Measurements from ENCODE around the gene NHSL1.

Gene NHSL1

DNA sequence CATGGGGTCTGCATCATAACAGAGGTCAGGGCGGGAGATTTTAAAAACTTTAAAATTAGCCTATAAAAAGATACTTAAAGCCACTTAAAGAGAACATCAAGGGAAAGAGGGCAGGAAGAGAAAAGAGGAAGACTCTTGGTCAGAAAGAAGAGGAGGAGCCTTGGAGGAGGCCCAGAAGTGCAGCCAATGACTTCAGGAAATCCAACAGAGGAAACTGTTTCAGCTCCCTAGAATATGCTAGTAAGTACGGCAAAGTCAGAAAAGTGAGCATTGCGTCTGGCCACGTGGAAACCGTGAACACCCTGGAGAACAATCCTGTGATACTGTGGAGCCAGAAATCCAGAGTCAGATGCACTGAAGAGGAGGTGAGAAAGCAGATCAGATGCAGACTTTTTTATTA lies 22.5 kb upstream of the NHSL1 start:
- no peak for FAIRE-seq

DNA sequence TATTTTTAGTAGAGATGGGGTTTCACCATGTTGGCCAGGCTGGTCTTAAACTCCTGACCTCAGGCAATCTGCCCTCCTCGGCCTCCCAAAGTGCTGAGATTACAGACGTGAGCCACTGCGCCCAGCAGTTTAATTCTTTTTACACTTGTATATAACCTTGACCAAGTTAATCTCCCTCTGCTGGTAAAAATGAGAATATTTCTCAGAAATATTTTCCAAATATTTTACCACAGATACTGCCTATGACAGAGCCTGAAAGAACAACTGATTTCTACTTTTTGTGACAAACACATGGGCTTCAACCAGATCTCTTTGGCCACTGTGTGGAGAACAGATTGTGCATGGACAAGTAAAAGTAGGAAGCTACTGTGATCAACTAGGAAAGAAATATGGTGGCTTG lies 21.2 kb upstream of the NHSL1 start:
- FAIRE-seq: no peak

DNA sequence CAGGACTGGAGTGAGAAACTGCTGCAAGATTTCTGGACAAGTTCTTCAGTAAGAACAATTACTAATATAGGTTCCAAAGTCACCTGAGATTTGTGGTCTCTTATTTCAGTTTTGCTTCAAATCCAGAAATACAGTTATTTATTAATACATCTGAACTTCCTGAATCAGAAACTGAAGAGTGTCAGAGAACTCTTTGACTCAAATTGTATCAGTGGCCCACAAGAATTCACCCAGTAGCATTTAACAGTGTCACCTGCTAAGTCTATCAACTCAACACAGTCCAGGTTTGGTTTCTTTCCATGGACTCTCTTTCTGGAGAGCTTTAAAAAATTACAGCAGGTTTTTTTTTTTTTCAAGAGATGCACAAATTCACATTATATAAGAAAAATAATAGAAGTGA lies 18.8 kb upstream of the NHSL1 start:
- no peak for FAIRE-seq

DNA sequence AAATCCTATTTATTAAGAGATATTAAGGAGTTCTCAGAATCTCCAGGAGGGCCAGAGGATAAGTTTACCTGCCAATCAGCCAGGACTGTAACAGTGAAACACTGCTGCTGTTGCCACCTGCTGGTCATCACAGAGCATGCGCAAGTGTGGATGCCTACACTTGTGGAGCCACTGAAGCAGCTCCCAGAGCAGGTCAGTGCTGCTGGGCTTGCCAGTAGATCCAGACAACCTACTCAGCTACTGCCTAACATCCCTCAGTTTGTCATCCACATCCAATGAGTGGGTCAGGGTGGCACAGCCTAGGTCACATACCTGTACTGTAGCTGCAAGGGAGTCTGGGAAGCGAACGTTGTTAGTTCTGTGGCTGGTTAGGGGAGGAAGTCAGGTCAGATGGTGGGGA lies 18.3 kb upstream of the NHSL1 start:
- no peak for FAIRE-seq

DNA sequence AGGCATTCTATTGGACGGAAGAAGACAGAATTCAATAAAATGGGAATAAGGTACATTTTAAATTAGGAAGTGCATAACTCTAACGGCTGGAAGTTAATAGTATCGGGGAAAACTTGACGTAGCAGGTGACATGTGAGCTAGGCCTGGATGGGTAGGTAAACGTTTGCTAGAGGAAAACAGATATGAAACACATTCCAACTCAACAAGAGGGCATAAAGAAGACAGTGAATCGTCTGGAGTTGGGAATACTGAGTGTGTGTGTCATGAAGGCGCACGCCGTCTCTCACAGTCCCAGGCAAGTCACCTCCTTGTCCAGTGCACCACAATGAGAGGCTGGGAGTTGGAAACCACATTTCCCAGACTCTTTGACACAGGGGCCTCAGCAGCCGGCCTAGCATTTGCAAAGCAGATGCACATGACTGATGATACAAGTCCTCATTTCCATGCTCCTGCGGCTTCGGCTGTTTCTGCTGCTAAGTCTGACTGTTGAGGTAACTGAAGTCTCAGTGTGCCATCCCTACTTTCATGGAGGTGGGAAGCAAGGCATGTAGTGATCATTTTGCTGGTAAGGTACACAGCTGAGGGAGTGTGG lies 16.5 kb upstream of the NHSL1 start:
- FAIRE-seq: no peak

DNA sequence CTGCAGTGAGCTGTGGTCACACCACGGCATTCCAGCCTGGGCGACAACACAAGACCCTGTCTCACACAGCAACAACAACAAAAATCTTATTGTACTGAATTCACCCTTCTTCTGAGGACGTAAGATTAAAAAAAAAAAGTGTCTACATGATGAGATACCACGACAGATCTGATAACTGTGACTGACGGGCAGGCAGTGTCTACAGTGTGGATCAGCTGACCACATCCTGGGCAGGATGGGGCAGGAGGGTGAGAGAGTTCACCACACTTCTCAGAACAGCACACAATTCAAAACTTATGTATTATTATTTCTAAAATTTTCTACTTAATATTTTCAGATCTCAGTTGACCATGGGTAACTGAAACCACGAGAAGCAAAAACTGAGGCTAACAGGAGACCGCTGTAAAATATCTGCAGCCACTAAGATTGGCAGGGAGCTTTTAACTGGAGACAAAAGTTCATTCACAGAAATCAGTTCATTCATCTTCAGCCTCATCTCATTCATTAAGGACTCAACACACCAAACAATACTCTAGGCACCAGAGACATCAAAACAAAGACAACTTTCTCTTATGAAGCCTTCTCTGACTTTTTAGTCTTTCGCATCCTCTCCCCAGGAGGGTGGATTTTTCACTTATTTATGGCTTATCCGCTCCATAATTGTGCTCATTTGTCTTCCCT lies 15.7 kb upstream of the NHSL1 start:
- FAIRE-seq: no peak

DNA sequence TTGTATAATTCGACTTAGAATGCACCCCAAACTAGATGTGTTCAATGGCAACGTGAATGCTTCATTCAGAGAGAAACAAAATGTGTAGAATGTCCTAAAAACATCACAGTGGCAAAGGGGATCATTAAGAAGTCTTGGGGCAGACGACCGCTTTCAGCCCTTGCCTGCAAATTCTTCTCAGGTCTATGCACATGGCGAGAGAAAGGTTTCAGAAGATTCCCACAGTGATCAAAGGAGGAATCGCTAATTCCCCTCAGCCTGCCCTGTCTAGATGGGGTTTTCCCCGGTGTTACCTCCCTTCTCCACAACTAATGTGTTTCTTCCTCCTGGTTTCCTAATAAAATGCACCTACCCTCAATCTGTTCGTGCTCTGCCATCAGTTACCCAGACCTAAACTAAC lies 13.3 kb upstream of the NHSL1 start:
- FAIRE-seq: no peak

DNA sequence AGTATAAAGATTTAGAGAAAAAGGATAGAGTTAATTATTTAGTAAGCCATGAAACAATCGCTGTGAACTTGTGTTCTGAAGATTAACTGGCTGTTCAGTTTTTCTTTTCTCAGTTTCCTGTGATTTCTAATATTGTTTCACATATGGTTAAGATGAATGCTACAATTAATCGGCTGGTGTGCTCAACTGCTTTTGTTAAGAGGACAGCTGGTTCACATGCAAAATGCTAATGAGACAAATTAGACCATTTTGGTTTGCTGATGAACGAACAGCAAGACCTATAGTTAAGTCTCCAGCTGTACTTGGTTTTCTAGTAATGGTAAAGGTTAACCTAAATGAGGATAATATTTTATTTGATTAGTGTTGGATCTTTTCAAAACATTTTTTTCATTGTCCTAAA lies 10.8 kb upstream of the NHSL1 start:
- FAIRE-seq: no peak

DNA sequence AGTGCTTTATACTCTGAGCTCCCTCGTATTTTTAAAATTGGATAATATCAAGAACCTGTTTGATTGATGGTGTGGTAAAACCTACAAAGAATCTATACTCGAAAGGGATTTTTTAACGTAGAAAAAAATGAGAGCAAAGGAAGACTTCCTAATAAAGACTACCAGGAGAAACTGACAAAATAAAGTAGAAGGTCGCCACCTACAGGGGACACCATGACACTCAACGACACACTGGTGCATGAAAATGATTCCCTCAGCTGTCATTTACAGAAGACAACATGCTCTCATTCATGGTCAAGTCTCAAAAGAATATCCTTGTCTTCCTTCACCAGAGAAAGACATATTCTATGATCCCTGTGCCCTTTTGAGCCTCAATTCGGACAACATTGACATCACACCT lies 10.1 kb upstream of the NHSL1 start:
- FAIRE-seq: peak; percentile 37

DNA sequence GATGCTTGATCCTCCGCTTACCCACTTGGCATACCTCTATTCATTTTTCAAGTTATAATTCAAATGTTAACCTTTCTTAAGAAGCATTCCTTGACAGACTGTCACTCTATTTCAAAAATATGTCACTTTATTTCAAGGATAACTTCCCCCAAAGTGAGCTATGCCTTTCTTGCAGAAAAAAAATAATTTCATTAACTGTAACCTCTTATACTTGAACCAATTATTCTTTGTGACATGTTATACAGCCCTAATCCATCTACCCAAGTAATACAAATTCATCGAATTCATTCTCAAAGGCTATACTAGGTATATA lies 9.3 kb upstream of the NHSL1 start:
- no peak for FAIRE-seq

DNA sequence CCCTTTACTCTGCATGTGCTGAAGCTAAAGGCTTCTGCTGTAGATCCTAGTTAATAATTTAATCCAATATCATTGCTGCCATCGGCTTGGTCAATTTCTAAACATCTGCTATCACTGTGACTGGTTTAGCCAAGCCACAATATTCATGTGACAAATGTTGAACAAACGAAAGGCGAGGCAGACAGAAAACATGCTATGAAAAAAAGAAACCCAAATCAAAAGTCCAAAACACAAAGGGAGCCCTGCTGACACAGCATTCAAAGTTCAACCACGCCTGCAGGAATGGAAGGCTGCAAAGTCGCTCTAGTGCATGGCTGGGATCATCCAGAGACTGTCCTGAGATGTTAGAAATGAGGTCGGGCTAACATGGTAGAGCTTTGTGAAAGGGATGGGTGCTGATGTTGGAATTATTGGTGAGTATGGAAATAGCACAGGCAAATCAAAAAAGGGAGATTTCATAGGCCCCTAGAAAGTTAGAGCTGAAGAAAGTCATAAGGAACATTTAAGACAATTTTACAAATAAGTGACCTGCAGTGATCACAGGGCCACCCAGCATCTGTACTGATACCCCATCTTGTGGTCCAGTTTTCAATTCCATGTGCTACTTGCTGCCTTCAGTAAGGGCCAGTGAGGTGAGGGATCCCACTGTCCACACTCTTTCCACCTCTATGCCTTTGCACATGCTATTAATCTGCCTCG lies 8.8 kb upstream of the NHSL1 start:
- FAIRE-seq: no peak

DNA sequence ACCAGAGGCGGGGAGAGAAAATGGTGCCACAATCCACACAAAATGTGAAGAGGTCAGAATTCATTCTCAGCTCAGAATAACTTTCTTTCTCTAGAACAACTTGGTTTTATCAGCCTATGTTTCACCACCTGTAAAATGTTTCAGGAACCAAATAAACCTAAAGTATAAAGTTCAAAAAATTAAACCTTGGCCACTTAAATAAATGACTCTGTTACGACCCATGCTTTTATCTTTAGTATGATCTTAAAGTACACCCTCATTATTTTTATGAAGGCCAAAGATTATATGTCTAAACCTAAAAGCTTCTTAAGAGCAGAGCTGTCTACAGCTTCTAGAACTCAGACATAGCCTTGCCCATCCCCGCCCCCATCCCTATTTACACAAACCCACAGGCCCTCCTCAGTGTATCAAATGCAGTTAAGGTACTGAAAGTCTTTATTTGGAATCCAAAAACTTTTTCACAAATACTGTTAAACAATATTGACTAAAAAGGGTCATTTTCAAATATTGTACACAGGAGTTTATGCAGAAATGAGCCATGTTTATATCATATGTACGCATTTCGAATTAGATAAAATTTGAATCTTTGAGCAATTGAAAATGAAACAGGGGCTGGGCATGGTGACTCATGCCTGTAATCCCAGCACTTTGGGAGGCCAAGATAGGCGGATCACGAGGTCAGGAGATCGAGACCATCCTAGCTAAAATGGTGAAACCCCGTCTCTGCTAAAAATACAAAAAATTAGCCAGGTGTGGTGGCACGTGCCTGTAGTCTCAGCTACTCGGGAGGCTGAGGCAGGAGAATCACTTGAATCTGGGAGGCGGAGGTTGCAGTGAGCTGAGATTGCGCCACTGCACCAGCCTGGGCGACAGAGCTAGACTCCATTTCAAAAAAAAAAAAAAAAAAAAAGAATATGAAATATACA lies 5.7 kb upstream of the NHSL1 start:
- FAIRE-seq: no peak

DNA sequence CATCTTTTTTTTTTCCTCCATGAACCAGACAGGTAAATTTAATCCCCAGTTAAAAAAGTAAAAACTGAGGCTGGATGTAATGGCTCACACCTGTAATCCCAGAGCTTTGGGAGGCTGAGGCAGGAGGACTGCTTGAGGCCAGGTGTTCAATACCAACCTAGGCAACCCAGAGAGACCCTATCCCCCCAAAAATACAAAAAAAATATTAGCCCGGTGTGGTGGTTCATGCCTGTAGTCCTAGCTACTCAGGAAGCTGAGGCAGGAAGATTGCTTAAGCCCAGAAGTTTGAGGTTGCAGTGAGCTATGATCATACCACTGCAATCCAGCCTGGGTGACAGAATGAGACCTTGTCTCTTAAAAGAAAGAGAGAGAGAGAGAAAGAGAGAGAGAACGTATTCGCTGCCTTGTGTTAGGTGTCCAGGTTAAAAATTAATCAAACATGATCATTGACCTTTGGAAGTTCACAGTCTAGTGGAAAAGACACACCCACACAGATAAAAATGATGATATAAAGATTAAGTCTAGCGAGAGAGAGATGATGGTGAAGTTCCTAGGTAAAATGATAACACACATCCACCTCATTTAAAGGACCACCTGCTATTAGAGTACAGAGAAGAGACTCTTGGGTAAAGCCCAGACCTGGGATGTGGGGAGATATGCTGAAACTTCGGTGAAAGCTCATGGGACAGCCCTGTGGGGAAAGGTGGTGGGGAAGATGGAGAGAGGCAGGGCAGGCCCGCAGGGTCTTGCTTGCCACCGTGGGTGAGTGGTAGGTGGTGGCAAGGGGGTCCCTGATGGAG lies 4.8 kb upstream of the NHSL1 start:
- FAIRE-seq: no peak

DNA sequence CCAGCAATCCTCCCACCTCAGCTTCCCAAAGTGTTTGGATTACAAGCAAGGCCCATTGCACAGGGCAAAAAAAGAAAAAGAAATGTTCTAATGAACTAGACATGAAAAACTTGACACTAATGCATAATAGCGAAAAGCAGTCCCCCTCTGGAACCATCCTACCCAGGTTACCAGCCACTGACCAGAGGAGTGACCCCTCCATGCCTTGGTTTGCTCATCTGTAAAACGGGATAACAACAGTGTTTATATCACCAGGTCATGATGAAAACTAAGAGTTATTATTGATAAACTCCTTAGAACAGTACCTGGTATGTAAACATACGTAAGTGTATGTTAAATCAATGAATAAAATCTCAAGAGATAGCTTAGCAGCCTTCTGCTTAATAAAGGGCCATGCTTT lies 3.3 kb upstream of the NHSL1 start:
- no peak for FAIRE-seq

DNA sequence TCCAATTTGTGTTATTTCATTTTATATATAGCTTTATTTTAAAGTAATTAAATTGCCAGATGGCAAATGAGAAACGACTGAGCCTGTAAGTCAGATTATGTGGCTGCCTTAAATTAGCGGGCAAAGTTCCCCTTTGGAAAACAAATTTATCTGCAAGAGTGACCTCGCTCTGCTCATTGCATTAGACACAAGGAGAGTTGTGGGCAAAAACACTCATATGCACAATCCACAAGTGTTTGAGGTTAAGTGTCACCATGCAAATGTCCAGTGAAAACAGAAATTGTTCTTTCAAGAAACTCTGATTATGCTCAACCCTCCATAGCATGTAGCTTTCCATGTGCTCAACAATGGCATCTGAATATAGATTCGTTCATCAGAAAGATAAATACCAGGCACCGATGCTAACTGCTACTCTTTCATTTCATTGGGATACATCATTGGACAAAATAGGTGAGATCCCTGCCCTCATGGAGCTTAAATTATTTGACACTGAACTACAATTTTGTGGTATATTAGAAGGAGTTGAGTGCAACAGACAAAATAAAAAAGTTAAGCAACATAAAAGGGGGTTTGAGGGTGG lies 1.7 kb upstream of the NHSL1 start:
- no peak for FAIRE-seq

DNA sequence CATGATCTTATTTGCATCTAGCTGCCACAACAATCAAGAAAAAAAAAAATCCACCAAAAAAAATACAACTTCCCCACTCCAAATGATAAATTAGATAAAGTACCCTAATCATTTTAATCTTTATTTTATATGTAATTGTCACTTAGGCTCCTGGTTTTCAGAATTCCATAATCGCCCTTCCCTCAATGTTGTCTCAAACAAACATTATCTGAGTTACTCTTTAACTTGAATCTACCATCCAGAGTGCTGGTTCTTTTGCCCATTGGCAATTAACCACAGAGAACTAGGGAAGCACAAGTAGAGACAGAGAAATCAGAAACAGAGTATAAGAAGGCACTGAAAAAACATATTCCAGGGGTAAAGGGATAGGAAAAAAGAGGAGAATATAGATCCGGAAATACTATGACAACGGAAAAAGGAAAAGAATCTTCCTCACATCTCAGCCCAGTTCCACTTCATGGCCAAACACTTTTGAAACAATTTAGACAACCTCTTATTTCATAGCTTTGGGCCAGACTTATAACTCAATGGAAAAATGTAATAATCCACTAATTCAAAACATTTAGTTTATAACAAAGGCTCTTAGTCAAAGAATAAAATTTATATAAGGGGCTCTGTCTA lies 861 bp upstream of the NHSL1 start:
- FAIRE-seq: no peak

DNA sequence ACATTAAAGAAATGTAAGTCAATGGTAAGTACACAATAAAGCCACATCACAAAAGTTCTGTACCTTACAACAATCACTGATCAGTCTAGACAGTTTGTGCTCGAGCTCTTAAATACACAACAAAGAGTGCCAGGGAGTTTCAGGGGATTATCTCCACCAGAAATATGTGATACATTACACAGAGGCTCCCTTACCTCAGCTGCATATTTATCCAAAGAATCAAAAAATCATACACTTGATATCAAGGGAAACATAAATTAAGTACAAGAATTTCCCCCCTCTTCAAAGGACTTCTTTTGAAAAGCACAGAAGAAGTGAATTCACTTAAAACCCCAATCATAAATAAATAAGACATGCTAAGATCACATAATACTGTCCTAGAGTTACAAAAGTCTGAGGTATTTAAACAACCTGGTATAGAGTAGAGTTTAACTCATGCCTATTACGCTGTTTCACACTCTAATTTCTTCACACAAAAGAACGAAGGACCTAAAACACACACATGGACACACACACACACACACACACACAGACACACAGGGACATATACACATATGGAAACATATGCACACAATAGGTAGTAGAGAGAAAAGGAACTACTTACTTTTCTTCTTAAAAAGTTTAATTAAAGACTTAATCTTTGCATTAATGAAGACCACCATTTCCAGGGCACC lies 528 bp downstream of the NHSL1 start:
- FAIRE-seq: no peak

DNA sequence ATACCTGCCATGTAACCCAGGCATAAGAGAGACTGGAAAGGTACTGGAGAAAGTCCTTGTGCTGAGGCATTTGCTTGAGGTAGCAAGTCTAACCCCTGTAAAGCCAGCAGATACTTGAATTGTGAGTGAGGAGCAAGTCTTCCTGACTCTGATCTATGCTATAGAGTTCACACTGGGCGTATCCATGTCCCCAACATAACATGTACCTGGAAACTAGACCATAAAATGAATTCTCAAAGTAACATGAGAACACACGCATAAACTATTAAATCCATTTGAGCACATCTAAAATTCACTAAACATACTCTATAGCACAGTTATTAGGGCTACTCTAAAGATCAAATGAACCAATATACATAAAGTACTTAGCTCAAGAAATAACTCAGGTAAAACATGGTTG lies 2.0 kb downstream of the NHSL1 start:
- no peak for FAIRE-seq

DNA sequence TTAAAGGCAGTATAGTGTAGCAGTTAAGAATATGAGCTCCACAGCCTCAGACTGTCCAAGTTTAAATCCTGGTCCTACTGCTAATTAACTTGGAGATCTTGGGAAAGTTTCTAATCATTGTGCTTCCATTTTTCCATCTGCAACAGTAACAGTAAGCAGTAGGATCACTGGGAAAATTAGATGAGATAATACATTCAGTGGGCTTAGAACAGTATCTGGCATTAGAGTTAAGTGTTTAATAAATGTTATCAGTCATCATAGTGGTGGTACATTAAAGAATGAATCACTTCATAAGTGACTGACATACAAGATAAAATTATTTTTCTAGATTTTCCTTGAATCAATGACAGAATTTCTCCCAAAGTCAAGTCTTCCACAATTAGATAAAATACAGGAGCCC lies 5.0 kb downstream of the NHSL1 start:
- FAIRE-seq: no peak

DNA sequence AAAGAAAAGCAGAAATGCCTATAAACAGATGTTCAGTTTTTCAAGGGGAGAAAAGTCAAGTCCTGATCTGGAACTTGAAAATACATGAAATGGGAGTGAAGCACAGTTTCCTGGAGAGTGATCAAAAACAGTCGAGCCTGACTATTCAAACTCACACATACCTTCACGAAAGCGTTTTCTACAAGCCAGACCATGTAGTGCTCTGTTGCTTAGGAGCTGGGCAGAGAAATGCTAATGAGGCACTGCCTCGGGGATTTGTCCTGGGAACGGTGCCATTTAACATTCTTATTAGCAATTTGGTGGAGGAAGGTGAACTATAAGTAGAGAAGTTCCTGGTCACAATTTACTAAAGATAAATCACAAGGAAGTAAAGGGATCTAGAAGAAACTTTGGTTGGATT lies 5.9 kb downstream of the NHSL1 start:
- no peak for FAIRE-seq

DNA sequence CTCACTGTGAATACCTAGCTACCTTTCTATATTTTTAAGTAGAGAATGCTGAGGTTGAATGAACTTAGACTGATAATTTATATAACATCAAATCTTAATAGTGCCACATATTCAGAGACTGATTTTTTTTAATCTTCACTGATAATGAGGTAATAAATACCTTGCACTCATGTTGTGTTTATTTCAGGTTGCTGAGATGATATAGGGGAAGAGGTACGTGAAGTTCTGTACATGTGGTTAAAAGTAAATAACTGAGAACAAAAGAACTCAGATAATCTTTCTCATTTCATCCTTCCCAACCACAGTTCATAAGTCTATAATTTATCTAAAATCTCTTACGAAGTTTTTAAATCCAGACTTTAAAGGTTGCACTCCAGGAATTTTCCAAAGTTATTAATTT lies 6.4 kb downstream of the NHSL1 start:
- FAIRE-seq: no peak

Data from G401.6 (cell line).